WI38 (cell line): Measurements from ENCODE around the gene NUDT22.

Experiments
- H3K4me3 ChIP-seq: 2 replicates; pipeline ENCODE4 v1.5.1; 2011; ENCODE audit warnings: low read depth, mild to moderate bottlenecking, control low read depth, low read length
- TF ChIP-seq, protein P1 (sequence below): IDR thresholded peaks from 2 replicates; pipeline ENCODE4 v1.5.1; 2012; ENCODE audit warnings: low read depth, mild to moderate bottlenecking, control low read depth, low read length

The NUDT22 gene

DNA sequence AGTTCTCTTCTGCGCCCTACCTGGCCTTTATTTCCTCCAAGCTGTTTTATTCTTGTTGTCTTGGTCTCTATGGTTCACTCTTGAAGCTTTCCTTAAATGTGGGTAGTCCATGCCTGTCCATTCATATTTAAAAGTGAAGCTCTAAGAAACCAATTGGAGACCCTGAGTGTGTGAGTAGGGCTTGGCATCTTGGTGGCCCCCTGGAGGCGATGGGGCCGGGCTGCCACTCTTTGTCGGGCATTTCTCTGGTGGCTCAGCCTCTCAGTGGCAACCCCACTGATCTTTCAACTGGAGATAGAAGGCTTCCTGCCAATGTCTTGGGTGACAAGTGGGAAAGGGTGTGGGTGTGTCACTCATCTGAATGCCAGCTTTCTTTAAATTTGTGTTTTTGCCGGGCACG, 9.2 kb upstream of the NUDT22 start:
- no peak overlapping the region for H3K4me3 ChIP-seq
- TF ChIP-seq, protein P1, sequence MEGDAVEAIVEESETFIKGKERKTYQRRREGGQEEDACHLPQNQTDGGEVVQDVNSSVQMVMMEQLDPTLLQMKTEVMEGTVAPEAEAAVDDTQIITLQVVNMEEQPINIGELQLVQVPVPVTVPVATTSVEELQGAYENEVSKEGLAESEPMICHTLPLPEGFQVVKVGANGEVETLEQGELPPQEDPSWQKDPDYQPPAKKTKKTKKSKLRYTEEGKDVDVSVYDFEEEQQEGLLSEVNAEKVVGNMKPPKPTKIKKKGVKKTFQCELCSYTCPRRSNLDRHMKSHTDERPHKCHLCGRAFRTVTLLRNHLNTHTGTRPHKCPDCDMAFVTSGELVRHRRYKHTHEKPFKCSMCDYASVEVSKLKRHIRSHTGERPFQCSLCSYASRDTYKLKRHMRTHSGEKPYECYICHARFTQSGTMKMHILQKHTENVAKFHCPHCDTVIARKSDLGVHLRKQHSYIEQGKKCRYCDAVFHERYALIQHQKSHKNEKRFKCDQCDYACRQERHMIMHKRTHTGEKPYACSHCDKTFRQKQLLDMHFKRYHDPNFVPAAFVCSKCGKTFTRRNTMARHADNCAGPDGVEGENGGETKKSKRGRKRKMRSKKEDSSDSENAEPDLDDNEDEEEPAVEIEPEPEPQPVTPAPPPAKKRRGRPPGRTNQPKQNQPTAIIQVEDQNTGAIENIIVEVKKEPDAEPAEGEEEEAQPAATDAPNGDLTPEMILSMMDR = no peak

DNA sequence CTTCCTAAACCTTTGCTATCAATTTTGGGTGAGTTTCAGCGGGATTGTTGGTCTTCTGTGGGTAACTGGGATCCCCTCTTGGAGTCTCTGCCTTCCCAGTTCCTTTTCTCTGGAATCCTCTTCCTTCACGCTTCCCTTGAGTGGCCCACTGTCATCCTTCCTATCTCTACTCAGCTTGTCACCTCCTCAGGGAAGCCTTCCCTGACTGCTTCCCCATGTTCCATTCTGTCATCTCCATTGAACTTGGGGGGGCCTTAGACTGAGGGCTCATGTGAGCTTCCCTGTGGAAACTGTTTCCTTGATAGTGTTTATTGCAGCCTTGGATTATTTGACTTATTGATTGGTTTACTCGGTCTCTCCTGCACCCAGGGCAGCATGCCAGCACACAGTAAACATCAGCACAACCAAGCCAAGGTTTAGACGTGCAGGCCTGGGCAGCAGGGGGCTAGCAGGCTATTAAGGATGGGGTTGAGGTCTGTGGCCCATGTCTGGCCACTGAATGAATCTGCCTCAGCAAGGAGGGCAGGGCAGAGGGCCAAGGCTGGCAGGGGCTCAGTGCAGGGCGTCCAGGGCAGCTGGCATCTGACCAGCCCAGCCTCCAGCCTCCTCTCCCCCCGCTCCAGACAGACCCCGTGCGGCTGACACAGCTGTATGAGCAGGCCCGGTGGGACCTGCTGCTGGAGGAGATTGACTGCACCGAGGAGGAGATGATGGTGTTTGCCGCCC, 7.3 kb upstream of the NUDT22 start:
- TF ChIP-seq, protein P1 = no peak
- no peak overlapping the region for H3K4me3 ChIP-seq

DNA sequence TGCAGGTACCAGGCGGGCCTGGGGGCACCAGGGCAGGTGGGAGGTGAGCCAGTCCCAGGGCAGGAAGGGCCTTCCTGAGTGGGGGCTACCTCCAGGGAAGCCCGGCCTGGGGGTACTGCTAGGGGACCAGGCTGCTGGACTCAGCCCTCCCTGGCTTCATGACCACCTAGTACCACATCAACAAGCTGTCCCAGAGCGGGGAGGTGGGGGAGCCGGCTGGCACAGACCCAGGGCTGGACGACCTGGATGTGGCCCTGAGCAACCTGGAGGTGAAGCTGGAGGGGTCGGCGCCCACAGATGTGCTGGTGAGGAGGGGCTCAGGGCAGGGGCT, 6.8 kb upstream of the NUDT22 start:
- no peak overlapping the region for H3K4me3 ChIP-seq
- TF ChIP-seq, protein P1 = no peak

DNA sequence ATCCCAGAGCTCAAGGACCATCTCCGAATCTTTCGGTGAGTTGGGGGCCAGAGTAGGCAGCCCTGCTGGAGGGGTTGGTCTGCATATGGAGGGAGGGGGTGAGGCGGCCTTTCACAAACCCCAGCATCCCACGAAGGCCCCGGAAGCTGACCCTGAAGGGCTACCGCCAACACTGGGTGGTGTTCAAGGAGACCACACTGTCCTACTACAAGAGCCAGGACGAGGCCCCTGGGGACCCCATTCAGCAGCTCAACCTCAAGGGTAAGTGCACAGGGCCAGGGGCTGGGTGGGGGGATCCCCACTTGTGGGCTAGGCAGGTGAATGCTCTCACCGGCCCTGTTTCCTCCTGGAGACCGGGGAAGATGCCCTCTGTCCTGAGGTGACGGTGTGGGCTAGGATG, 6.3 kb upstream of the NUDT22 start:
- H3K4me3 ChIP-seq = no peak overlapping the region
- TF ChIP-seq, protein P1 = no peak

DNA sequence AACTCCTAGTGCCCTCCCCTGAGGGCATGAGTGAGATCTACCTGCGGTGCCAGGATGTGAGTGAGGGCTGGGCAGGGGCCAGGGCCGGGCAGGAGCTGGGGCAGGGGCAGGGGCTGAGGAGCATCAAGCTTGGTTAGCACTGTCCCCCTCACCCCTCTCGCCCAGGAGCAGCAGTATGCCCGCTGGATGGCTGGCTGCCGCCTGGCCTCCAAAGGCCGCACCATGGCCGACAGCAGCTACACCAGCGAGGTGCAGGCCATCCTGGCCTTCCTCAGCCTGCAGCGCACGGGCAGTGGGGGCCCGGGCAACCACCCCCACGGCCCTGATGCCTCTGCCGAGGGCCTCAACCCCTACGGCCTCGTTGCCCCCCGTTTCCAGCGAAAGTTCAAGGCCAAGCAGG, 5.8 kb upstream of the NUDT22 start:
- no peak overlapping the region for H3K4me3 ChIP-seq
- TF ChIP-seq, protein P1 = no peak

DNA sequence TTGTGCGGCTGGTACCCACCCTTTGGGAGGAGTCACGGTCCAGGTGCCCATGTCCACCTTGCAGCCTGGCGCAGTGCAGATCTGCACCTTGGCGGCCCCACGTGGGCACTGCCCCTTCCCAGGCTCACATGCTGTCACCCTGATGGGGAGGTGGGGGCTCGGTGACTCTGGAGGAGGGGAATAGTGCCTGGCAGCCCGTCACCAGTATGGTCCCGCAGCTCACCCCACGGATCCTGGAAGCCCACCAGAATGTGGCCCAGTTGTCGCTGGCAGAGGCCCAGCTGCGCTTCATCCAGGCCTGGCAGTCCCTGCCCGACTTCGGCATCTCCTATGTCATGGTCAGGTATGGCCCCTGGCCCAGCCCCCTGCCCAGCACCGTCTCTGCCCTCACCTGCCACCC, 5.3 kb upstream of the NUDT22 start:
- TF ChIP-seq, protein P1 = no peak
- H3K4me3 ChIP-seq = no peak overlapping the region

DNA sequence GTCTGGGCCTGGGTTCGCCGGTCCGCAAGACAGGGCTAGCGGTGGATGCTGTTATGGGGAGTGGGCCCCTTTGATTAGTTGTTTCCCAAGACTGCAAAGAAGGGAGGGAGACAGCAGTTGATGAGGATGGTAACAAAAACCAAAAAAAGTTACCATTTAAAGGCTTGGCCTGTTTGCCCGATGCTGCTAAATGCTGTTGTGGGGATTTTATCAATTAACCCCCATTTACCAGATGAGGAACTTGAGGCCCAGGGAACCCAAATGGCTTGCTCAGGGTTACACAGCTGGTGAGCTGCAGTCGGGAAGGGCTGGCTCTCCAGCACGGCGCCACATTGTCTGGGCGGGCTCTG, 3.4 kb upstream of the NUDT22 start:
- TF ChIP-seq, protein P1 = no peak
- no peak overlapping the region for H3K4me3 ChIP-seq
